SU-DHL-6 (cell line): ENCODE data around the gene ZNF185.

Source experiments
- EZH2phosphoT487 ChIP-seq: fragments of 200-600 bp; sonication (generic), shearing (Covaris generic); conservative IDR thresholded peaks from 2 replicates; pipeline ENCODE4 v1.6.1; 2018; ENCODE audit warnings: mild to moderate bottlenecking, antibody characterized with exemption, low read length, moderate library complexity, mixed read lengths
- TF ChIP-seq, protein P1 (sequence below): fragments of 200-600 bp; sonication (generic); IDR thresholded peaks from one replicate; pipeline ENCODE4 v1.5.1; 2017; ENCODE audit warnings: antibody characterized with exemption, mild to moderate bottlenecking, low read length, moderate library complexity; ENCODE audit not compliant: insufficient read depth, poor library complexity, severe bottlenecking

DNA sequence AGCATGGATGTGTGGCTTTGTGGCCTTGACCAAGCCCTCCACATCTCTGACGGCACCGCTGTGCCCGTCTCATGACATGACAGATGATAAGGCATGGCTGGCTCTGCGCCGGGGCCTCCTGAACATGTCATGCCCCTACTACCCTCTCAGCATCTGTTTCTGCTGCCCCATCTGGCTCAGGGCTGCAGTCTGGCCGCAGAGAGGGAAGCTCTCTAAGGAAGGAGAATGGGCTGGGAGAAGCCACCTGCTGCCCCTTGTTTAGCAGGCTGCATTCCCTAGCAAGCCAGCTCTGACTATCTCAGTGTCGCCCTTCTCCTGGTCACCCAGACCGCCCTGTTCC is 7.2 kb downstream of the ZNF185 start:
- TF ChIP-seq, protein P1, sequence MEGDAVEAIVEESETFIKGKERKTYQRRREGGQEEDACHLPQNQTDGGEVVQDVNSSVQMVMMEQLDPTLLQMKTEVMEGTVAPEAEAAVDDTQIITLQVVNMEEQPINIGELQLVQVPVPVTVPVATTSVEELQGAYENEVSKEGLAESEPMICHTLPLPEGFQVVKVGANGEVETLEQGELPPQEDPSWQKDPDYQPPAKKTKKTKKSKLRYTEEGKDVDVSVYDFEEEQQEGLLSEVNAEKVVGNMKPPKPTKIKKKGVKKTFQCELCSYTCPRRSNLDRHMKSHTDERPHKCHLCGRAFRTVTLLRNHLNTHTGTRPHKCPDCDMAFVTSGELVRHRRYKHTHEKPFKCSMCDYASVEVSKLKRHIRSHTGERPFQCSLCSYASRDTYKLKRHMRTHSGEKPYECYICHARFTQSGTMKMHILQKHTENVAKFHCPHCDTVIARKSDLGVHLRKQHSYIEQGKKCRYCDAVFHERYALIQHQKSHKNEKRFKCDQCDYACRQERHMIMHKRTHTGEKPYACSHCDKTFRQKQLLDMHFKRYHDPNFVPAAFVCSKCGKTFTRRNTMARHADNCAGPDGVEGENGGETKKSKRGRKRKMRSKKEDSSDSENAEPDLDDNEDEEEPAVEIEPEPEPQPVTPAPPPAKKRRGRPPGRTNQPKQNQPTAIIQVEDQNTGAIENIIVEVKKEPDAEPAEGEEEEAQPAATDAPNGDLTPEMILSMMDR = no peak
- TF ChIP-seq EZH2phosphoT487 = no peak
